ENCODE measurements around the gene NFRKB. TPM values are rescaled to one million over a fixed set of nuclear protein-coding genes. Genes with fewer than 3 reads are reported as not detected.

The NFRKB gene
- total and polyA plus RNA-seq, 2 of the 8 experiments (the other 6 are each of a cell fraction or from before 2014, with no cell fraction given) = 17.0 to 31.0 TPM

GRCh38 chr11:129884581-129884980, 10.8 kb downstream of the NFRKB start:
- Histone ChIP-seq H4K91ac (replicated peaks; ENCODE audit: insufficient read length, low read length) (no peak overlapping the region), H3K23me2 (ENCODE audit: low read depth, low read length) (no peaks in the 10 kb centered on the region), H2AK5ac (ENCODE audit: low read depth, low read length) (no peak overlapping the region), H3K9me3 (ENCODE audit: insufficient read depth in 2 of 2, low read depth in 1 of 2, low read length in 1 of 2) (no peaks in the 10 kb centered on the region), H3K27ac (ENCODE audit: low read depth, low read length) (no peak overlapping the region), H3K18ac (ENCODE audit: extremely low read depth, low read length) (no peak overlapping the region), H3K79me1 (ENCODE audit: low read depth, low read length) (no peaks in the 10 kb centered on the region; the same call in 1 of the 2 replicates), H2AFZ (ENCODE audit: low read length) (no peak overlapping the region), H3K27me3 (replicated peaks in 1 of 4; ENCODE audit: control insufficient read depth in 3 of 4, extremely low read depth in 1 of 4, insufficient read depth in 3 of 4, low read length in 3 of 4) (no peaks in the 10 kb centered on the region), H3K36me3 (ENCODE audit: control insufficient read depth in 2 of 4, insufficient read depth in 4 of 4, low read length in 3 of 4) (peaks cover 32 to 87% (median 79%) of the 10 kb centered on the region in 4 experiments), H3K4me2 (ENCODE audit: insufficient read depth in 1 of 2, low read depth in 2 of 2, low read length in 2 of 2) (no peak overlapping the region), H2BK20ac (ENCODE audit: low read length) (no peak overlapping the region), H4K5ac (ENCODE audit: insufficient read length, low read depth, low read length) (no peak overlapping the region), H2BK120ac (replicated peaks; ENCODE audit: low read depth, low read length) (no peak overlapping the region), H3K56ac (replicated peaks; ENCODE audit: insufficient read length, low read depth, low read length) (no peak overlapping the region), H3K4me3 (ENCODE audit: extremely low read depth in 1 of 4, insufficient read depth in 2 of 4, low read depth in 3 of 4, low read length in 4 of 4) (no peak overlapping the region), H3K14ac (ENCODE audit: insufficient read length) (no peak overlapping the region), H4K8ac (ENCODE audit: extremely low read depth, insufficient read depth, low read length) (no peak overlapping the region), H2BK5ac (ENCODE audit: low read depth, low read length) (no peak overlapping the region), H3K23ac (ENCODE audit: insufficient read length) (no peak overlapping the region), H3K4ac (replicated peaks; ENCODE audit: insufficient read length, low read depth, low read length) (no peak overlapping the region), H4K20me1 (replicated peaks in 1 of 2; ENCODE audit: control insufficient read depth in 1 of 2, insufficient read depth in 2 of 2, low read length in 2 of 2) (peaks cover 2 to 3% of the 10 kb centered on the region in 2 experiments), H2BK15ac (ENCODE audit: low read length) (no peak overlapping the region), H3K9ac (replicated peaks in 1 of 4; ENCODE audit: extremely low read depth in 1 of 4, low read depth in 3 of 4, low read length in 3 of 4) (no peak overlapping the region), H3K4me1 (replicated peaks in 1 of 4; ENCODE audit: control insufficient read depth in 3 of 4, insufficient read depth in 4 of 4, low read length in 3 of 4) (no peaks in the 10 kb centered on the region), H2BK12ac (ENCODE audit: low read depth, low read length) (no peak overlapping the region), H3K79me2 (ENCODE audit: control insufficient read depth in 1 of 2, insufficient read depth in 2 of 2, low read length in 2 of 2) (no peaks in the 10 kb centered on the region)
- DNase-seq (ENCODE audit: low read depth in 1 of 2, low spot score in 2 of 2) (no peak), FAIRE-seq (no peak)
- WGBS, 2 experiments (ENCODE audit: extremely low coverage in 1 of 2, insufficient coverage in 1 of 2, insufficient read length in 1 of 2, insufficient replicate concordance in 2 of 2, low coverage in 1 of 2, low lambda C conversion rate in 2 of 2, missing lambda C conversion rate in 1 of 2) = 88% methylated on average over 8 of the region's 8 CpGs; no CpG with 5 or more reads in 1 of the 2 experiments
- POLR2A ChIA-PET (ENCODE audit: partially characterized antibody) = interaction anchor here (0.8 kb wide), 1 partner anchor 10 kb away, joined by 3 read pairs; no protein-coding TSS in a partner anchor
- CTCF ChIA-PET (ENCODE audit: partially characterized antibody) = interaction anchor here (0.9 to 1.0 kb wide), 2 partner anchors 9 to 316 kb away, joined by 3 to 4 read pairs; no protein-coding TSS in a partner anchor
